ENCODE data around the gene ARHGEF1.
A peak's percentile ranks its signal among the peaks of the same experiment; 100 is the strongest.

Gene ARHGEF1

DNA sequence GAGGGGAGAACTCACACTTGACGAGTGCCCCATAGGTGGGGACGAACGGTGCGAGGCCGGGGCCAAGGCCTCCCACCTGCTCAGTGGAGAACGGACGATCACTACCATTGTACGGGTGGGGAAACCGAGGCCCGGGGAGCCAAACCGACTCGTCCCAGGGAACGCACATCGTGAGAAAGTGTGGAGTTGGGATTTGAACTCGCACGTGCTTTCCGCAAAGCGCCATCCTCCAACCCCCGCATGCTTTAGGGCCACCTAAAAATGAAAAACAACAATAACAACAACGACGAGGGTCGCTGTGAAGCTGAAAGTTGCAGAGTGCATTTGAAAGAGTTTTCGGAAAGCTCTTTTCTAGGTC, 458 bp downstream of the ARHGEF1 start:
- H3K4me3 ChIP-seq (ENCODE audit: low read depth, low read length) = peak overlapping the region; percentile 68

GRCh38 chr19:41883821-41884733, 1.1 kb downstream of the ARHGEF1 start:
- peak overlapping the region; percentile 87 for H3K4me3 ChIP-seq (ENCODE audit: low read depth, low read length)

DNA sequence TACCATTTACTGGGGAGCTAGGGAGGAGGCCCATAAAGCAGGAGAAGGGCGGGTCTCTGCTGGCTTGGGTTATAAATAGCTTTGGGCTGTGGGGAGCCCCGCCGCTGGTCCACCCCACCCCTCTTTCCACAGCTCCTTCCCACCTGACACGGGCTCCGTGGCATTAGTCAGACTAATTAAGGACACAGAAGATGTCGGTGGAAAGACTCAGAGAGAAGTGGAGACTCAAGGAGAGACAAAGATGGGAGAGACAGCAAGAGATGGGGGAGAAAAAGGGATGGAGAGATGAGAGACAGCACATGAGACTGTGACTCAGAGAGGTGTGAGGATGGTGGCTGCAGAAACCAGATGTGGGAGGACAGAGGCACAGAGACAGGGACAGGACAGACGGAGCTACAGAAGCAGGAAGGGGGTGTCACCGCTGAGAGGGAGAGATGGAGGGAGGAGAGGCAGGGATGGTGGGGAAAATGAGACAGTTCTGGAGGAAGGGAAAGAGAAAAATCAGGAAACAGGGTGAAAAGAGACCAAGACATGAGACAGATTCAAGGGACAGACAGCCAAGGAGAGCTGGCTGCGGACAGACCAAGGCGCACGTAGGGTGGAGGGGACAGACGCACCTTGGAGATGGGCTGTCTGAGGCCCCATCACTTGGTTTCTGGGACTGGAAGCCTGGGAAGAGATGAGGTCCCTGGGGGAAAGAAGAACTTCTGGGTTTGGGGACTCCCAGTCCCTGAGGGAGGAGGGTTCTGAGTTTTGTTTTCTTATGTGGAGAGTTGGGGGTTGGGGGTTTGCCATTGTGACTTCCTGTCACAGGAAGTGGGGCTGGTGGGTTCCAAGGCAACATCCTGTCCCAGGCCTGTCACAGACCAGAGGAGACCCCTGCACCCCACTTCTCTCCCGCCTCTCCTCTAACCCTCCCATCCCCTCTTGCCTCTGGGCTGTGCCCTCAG, 4.1 kb downstream of the ARHGEF1 start:
- no peak overlapping the region for H3K4me3 ChIP-seq (ENCODE audit: low read depth, low read length)

DNA sequence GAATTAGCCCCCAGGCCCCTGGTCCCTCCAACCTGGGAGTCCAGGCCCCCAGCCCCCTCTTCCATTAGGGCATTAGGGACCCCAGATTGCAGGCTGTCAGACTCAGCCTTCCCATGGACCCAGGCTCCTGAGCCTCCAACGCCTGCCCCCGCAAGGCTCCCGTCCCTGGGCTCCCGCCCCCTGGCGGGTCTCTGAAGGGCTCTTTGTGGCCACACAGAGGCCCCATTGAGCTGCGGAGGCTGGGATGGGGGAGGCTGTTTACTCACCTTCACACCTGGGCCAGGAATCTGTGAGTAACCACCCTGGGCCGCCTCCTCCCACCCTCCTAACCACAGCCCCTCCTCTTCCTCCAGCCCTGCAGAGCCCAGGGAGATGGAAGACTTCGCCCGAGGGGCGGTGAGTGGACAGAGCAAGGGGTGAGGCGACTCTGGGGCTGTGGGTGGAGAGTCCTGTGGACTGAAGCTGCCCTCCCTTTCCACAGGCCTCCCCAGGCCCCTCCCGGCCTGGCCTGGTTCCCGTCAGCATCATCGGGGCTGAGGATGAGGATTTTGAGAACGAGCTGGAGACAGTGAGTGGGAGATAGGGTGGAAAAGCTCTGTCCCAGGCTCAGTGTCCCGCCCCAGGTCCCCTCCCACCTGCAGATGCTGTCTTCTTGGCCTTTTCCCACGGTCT, 4.9 kb downstream of the ARHGEF1 start:
- H3K4me3 ChIP-seq (ENCODE audit: low read depth, low read length) = no peak overlapping the region

GRCh38 chr19:41888926-41889325, 5.9 kb downstream of the ARHGEF1 start:
- no peak overlapping the region for H3K4me3 ChIP-seq (ENCODE audit: low read depth, low read length)

GRCh38 chr19:41889896-41890295, 6.9 kb downstream of the ARHGEF1 start:
- H3K4me3 ChIP-seq (ENCODE audit: low read depth, low read length) = no peak overlapping the region

GRCh38 chr19:41890936-41891335, 8.0 kb downstream of the ARHGEF1 start:
- H3K4me3 ChIP-seq (ENCODE audit: low read depth, low read length) = no peak overlapping the region

- H3K4me3 ChIP-seq (ENCODE audit: low read depth, low read length) = no peak overlapping the region
Measured at GRCh38 chr19:41892173-41892902, 9.4 kb downstream of the ARHGEF1 start.

DNA sequence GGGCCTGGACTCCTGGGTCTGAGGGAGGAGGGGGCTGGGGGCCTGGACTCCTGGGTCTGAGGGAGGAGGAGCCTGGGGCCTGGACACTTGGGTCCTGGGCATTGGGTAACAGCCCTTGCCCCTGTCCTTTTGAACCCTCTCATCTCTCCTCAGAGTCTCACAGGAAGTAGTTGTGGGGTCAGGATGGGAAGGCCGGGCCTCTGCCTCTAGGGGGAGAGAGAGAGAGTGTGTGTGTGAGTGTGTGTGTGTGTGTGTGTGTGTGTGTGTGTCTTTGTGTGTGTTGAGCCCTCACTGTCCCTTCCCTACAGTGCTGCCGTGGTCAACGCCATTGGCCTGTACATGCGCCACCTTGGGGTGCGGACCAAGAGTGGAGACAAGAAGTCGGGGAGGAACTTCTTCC, 10.9 kb downstream of the ARHGEF1 start:
- no peak overlapping the region for H3K4me3 ChIP-seq (ENCODE audit: low read depth, low read length)

GRCh38 chr19:41894350-41894749, 11.4 kb downstream of the ARHGEF1 start:
- no peak overlapping the region for H3K4me3 ChIP-seq (ENCODE audit: low read depth, low read length)

GRCh38 chr19:41895745-41896580, 13.0 kb downstream of the ARHGEF1 start:
- no peak overlapping the region for H3K4me3 ChIP-seq (ENCODE audit: low read depth, low read length)

DNA sequence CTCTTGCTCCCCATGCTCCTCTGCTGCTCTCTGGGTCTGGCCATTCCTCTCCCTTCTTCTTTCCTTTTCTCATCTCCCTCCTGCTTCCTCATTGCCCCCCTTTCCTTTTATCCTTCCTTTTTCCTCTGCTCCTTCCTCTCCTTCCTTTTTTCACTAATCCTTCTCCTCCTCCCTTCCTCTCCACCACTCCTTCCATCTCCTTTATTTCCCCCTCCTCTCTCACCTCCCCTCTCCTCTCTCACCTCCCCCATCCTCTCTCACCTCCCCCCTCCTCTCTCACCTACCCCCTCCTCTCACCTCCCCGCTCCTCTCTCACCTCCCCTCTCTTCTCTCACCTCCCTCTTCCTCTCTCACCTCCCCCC, 13.6 kb downstream of the ARHGEF1 start:
- no peak overlapping the region for H3K4me3 ChIP-seq (ENCODE audit: low read depth, low read length)

DNA sequence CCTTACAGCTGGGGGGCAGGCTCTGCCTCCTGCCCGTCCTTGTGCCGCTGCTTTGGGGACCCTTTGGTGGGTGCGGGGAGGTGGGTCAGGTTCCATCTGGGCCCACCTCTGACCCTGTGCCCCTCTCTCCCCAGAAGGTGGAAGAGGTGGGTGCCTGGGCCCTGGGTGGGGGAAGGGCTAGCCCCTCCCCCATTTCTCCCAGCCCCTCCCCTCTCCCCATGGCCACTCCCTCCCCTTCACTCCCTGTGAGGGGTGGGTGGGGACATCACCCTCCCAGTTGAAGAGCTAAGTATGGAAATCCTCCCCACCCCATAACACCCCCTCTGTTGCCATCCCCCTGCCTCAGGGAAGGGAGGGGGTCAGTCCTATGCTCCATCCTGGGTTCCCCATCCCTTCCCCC, 14.2 kb downstream of the ARHGEF1 start:
- no peak overlapping the region for H3K4me3 ChIP-seq (ENCODE audit: low read depth, low read length)

- no peak overlapping the region for H3K4me3 ChIP-seq (ENCODE audit: low read depth, low read length)
Measured at GRCh38 chr19:41897820-41898219, 14.8 kb downstream of the ARHGEF1 start.

DNA sequence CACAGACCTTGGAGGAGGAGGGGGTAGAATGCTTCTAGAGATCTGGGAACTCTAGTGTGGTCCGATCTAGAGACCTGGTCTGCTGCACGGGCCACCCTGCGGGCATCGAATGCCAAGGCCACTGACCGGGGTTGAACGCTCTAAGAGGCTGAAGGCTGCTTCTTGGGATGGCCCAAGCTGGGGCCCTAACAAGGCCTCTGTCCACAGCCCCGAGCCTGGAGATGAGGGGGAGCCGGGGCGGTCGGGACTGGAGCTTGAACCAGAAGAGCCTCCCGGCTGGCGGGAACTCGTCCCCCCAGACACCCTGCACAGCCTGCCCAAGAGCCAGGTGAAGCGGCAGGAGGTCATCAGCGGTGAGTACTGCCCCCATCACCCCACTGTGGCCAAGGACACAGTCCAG, 15.3 kb downstream of the ARHGEF1 start:
- no peak overlapping the region for H3K4me3 ChIP-seq (ENCODE audit: low read depth, low read length)

DNA sequence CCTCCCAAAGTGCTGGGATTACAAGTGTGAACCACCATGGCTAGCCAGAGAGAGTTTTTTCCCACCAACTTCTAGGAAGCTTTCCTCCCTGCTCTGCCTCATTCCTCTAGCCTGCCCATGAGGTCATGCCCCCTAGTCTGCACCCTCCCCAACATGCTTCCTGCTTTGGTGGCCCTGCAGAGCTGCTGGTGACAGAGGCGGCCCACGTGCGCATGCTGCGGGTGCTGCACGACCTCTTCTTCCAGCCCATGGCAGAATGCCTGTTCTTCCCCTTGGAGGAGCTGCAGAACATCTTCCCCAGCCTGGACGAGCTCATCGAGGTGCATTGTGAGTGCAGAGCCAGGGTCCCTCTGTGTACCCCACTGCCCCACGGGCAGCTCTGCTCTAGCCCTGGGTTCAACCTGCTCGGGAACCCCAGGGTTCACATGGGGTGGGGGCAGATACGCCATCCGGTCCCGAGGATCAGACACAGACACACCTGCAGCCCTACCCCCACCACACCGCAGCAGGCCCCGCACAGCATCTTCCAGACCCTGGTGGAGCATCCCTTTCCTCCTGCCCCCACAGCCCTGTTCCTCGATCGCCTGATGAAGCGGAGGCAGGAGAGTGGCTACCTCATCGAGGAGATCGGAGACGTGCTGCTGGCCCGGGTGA, 18.9 kb downstream of the ARHGEF1 start:
- H3K4me3 ChIP-seq (ENCODE audit: low read depth, low read length) = no peak overlapping the region

DNA sequence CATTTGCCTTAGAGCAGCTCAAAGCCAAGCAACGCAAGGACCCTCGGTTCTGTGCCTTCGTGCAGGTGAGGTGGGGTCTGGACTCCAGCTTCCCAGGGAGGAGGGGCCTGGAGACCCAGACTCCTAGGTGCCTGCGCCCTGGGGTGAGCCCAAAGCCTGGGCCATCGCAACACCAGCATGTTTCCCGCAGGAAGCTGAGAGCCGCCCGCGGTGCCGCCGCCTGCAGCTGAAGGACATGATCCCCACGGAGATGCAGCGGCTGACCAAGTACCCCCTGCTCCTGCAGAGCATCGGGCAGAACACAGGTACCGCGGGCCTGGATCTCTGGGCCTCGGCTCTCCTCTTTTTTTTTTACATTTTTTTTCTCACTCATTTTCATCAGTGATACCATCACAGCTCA, 19.6 kb downstream of the ARHGEF1 start:
- H3K4me3 ChIP-seq (ENCODE audit: low read depth, low read length) = no peak overlapping the region

DNA sequence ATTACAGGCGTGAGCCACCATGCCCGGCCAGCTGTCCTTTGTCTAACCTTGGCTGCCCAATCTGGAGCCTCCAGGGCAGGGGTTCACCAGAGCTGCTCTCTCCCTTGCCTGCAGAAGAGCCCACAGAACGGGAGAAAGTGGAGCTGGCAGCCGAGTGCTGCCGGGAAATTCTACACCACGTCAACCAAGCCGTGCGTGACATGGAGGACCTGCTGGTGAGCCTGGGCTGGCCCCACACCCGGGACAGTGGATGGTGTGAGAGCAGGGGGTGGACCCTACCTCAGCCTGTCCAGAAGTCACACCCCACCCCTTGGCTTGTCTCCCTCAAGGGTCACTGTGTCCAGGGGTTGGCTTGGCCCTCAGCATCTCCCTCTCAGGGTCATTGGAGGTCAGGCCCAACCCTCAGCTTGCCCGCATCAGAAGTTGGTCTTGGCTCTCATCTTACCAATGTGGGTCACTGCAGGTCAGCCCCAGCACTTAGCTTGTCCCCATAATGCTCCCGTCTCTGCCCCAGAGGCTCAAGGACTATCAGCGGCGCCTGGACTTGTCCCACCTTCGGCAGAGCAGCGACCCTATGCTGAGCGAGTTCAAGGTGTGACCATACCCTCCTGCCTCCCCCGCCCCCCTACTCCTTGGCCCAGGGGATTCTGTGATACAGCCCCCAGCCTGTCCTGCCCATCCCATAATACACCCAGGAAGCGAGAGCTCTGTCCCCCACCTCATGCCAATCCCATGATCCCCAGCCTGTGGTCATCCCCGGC, 20.4 kb downstream of the ARHGEF1 start:
- no peak overlapping the region for H3K4me3 ChIP-seq (ENCODE audit: low read depth, low read length)
